Tibial artery (tissue), 4 donors: ENCODE data around the gene DLGAP1.

ENCODE experiments used
- DNase-seq, 2 donors: peaks; one replicate each; pipeline ENCODE4 v3.0.0-alpha.2; 2019
- H3K27ac ChIP-seq, 2 donors: fragments of 200-600 bp; sonication (generic) in 1 of 2; 1 replicate in 1 of 2; 2 replicates in 1 of 2; pipeline ENCODE4 v1.5.1; 2018 to 2019; ENCODE audit warnings: mild to moderate bottlenecking in 1 of 2
- H3K27me3 ChIP-seq, 2 donors: fragments of 200-600 bp; sonication (generic) in 1 of 2; one replicate each; pipeline versions ENCODE4 v1.5.1 to v1.6.0; 2016 to 2019
- H3K36me3 ChIP-seq, 3 donors: fragments of 200-600 bp; sonication (generic) in 2 of 3; one replicate each; pipeline ENCODE4 v1.5.1; 2016 to 2019; ENCODE audit warnings: mild to moderate bottlenecking in 2 of 3
- H3K4me1 ChIP-seq, 4 donors: fragments of 200-600 bp; sonication (generic) in 2 of 4; 1 replicate in 3 of 4; 2 replicates in 1 of 4; pipeline ENCODE4 v1.5.1; 2016 to 2019
- H3K4me3 ChIP-seq, 2 donors: fragments of 200-600 bp; sonication (generic) in 1 of 2; 1 replicate in 1 of 2; 2 replicates in 1 of 2; pipeline ENCODE4 v1.5.1; 2018 to 2019; ENCODE audit warnings: mild to moderate bottlenecking in 2 of 2
- H3K9me3 ChIP-seq, 3 donors: fragments of 200-600 bp; sonication (generic) in 1 of 3; one replicate each; pipeline ENCODE4 v1.5.1; 2016 to 2019
- CTCF ChIP-seq, 2 experiments: fragments of 200-600 bp in 1 of 2; fragments of 450-650 bp in 1 of 2; IDR thresholded peaks; one replicate each; pipeline ENCODE4 v1.5.1; 2017 to 2019; ENCODE audit warnings: antibody characterized with exemption in 2 of 2, mild to moderate bottlenecking in 1 of 2, moderate library complexity in 1 of 2
- intact Hi-C: fragments of 100-400 bp; cut with DNase I; formaldehyde crosslinking; loops from one replicate; pipeline ENCODE4 v1.15.0; 2023; ENCODE audit warnings: low total_unique reads

The DLGAP1 gene

DNA sequence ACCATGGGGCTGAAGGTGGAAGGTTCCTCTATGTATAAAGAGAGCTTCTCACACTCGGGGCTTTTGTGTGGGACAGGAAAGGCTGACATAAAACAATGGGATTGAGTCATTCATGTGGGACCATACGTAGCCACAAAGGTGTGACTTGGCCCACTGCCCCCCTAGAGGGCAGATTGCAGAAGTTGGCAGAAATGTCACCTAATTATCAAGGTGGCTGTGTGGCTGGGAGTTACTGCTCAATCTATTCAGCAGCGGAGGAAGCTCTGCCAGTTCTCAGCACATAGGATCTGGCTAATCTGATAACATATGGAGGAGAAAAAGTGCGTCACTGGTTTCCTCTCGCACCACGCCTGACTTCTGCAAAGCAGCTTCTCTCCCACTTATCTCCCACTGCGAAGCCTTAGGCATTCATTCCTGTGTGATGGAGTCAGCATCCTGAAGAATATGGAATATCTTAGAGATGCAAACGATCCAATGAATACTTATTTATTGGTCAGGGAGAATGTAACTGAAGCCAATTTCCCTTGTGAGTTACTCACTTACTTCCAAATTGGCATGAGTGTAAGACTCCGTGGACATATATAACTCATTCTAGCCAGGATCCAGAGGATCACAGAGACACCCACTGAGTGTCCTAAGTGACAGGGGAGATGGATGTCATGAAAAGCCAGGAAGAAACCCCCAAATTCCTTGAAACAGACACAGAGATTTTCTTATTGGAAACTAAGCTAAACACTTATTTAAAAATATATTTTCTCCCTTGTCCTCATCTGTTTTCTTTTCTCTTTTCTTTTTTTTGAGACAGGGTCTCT is 660.4 kb downstream of the DLGAP1 start:
- no peak for DNase-seq
- intact Hi-C loops, result no loop called here

DNA sequence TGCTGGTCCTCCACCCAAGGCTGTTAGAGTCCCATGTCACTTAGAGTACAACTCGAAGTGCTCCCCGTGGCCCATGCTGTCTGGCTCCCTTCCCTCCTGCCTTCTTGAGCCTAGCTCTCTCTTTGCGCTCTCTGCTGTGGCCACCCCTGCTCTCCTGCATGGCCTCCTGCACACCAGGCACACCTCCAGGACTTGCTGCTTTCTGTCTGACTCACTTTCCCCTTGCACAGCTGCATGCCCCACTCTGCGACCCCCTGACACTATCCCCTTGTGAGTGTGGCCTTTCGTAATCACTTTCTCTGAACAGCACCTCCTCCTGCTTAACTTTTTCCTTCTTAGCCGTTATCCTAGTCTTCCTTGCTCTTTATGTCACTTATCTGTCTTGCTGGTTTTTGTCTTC is 661.6 kb downstream of the DLGAP1 start:
- no peak for TF ChIP-seq CTCF (IDR thresholded peaks at IDR 0.05)
- Histone ChIP-seq H3K9me3 (no peaks in the 10 kb centered on the region), H3K27me3 (no peaks in the 10 kb centered on the region), H3K4me3 (no peak overlapping the region), H3K36me3 (no peaks in the 10 kb centered on the region), H3K4me1 (no peaks in the 10 kb centered on the region), H3K27ac (no peak overlapping the region)
- intact Hi-C loops, result no loop called here
- DNase-seq, result no peak

More for the DNA sequence above, 660.4 kb downstream of the DLGAP1 start:
- H3K27ac ChIP-seq, result no peak overlapping the region
- no peak for TF ChIP-seq CTCF (IDR thresholded peaks at IDR 0.05)
- no peaks in the 10 kb centered on the region for H3K36me3 ChIP-seq
- H3K9me3 ChIP-seq, result no peaks in the 10 kb centered on the region
- H3K4me1 ChIP-seq, result no peaks in the 10 kb centered on the region
- H3K4me3 ChIP-seq, result no peak overlapping the region
- H3K27me3 ChIP-seq, result no peaks in the 10 kb centered on the region

DNA sequence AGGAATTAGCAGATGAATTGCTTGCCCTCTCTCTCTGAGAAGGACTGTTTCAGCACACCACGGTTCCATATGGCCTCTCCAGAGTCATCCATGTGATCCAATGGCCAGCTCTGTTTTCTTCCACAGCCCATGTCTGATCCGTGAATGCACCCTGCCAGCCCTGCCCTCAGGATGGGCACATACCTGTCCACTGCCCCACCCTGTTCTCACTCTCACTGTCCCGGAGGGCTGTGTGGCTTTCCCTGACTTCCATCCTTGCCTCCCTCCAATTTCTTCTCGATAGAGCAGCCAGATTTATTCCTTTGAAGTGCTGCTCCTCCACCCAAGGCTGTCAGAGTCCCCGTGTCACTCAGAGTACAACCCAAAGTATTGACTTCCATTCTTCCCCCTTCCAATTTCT is 662.0 kb downstream of the DLGAP1 start:
- no peaks in the 10 kb centered on the region for H3K36me3 ChIP-seq
- no peaks in the 10 kb centered on the region for H3K27me3 ChIP-seq
- intact Hi-C loops, result no loop called here
- H3K9me3 ChIP-seq, result no peaks in the 10 kb centered on the region
- DNase-seq, result no peak
- no peak overlapping the region for H3K4me3 ChIP-seq
- no peaks in the 10 kb centered on the region for H3K4me1 ChIP-seq
- TF ChIP-seq CTCF (IDR thresholded peaks at IDR 0.05), result no peak
- H3K27ac ChIP-seq, result no peak overlapping the region

DNA sequence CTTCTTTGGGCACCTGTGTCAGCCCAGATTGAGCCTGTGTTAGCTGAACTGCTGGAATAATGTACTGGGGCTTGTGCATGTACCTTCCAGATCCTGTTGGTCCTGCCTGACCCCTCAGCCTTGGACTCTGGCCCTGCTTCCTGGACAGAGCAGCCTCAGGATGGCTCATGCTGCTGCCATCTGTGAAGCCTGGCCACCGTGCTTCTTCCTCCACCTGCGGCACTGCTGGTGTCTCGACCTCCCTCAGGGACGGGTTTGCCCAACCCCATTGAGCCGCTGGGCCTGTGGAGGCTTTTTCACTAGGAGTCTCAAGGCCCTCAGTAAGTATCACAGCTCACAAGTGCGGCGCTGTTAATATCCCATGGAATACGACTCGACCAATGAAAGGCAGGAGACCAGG is 662.4 kb downstream of the DLGAP1 start:
- TF ChIP-seq CTCF (IDR thresholded peaks at IDR 0.05), result no peak
- DNase-seq, result no peak
- H3K36me3 ChIP-seq, result no peaks in the 10 kb centered on the region
- H3K9me3 ChIP-seq, result no peaks in the 10 kb centered on the region
- H3K4me3 ChIP-seq, result no peak overlapping the region
- H3K27me3 ChIP-seq, result no peaks in the 10 kb centered on the region
- intact Hi-C loops, result no loop called here
- no peaks in the 10 kb centered on the region for H3K4me1 ChIP-seq
- H3K27ac ChIP-seq, result no peak overlapping the region

- TF ChIP-seq CTCF (IDR thresholded peaks at IDR 0.05), result no peak
- DNase-seq, result no peak
- no peak overlapping the region for H3K27ac ChIP-seq
- no peaks in the 10 kb centered on the region for H3K9me3 ChIP-seq
- no peaks in the 10 kb centered on the region for H3K4me1 ChIP-seq
- H3K4me3 ChIP-seq, result no peak overlapping the region
- H3K27me3 ChIP-seq, result no peaks in the 10 kb centered on the region
- H3K36me3 ChIP-seq, result no peaks in the 10 kb centered on the region
- intact Hi-C loops, result no loop called here
Measured at GRCh38 chr18:3791238-3791637, 663.9 kb downstream of the DLGAP1 start.
